CD4-positive, alpha-beta T cell treated with Interleukin-6 for 4 hours (primary cell): ENCODE measurements around the gene SHF.

Experiments used
- DNase-seq: peaks from one replicate; pipeline ENCODE4 v3.0.0-alpha.2; 2020; ENCODE audit warnings: mixed read lengths

SHF gene

DNA sequence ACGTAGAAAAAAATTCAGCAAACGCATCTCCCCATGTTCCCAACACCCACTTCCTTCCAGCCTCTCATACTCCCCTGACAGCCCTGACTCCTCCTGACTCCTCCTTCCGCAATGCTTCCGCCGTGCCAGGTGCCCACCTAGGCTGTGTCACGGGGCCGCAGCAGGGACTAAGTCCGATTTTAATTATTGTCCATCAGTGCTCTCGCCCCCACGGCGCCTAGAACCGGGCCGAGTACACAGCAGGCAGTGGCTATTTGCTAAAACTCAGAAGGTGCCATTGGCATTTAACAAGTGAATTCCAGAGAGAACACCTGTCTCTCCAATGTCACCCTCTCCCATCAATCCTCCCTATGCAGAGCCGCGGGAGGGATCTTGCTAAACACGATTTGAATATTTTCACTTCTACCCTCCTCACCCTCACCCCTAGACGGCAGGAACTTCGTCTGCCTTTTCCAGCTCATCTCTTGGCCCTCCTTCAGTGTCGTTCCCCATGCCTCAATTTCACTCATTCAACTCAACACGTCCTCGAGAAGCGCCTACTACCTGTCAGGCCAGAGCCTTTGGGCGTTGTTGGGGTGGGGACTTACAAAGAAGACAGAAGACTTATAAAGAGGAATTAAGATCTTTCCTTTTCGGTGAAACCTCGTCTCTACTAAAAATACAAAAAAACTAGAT is 11.5 kb upstream of the SHF start:
- peak; percentile 44 for DNase-seq

DNA sequence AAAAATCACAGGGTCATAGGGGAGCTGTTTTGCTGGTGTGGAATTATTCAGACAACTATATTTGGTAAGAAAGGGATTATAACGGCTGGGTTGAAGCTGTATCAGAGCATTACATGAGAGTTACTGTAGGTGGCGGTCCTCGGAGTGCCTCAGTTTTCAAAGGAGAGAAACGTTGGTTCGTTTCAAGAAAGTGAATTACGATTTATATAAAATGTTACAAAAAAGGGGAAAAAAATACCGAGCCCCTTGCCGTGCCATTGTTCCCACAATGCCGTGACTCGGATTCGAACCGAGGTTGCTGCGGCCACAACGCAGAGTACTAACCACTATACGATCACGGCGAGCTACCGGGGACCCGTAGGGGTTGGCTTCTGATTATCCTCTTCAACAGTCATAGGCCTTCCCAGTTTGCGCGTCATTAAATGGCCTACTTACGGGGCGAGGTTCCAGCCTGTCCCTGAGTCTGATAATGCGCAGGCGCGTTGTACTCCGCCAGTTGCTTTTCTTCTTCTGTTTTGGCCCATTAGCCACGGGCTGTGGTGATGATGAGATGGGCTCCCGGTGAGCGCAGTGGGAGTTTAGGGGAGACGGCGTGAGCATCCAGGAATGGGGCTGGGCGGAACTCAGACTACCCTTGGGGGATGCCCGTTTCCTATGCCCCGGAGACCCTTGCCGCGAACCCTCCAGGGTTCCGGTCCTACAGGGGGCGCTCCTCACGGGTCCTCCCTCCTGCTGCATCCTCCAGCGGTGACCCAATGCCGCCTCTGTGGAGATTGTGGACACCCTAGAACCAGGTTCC is 10.8 kb upstream of the SHF start:
- DNase-seq: peak; percentile 91

DNA sequence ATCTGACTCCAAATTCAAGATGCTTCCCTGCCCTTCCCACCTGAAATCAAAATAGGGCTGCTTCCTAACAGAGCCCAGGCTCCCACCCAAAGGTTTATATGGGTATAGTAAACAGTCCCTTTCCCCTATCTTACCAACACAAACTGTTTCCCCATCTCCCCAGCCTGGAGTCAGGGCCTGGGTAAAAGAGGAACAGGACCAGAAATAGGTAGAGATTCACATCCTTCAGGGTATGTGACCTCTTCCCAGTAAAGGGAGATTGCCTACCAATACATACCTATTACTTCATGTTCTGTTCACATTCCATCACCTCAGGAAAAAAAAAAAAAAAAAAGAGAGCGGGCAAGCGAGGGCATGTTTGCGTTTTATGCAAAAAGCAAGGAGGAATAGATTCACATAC is 9.7 kb upstream of the SHF start:
- no peak for DNase-seq

DNA sequence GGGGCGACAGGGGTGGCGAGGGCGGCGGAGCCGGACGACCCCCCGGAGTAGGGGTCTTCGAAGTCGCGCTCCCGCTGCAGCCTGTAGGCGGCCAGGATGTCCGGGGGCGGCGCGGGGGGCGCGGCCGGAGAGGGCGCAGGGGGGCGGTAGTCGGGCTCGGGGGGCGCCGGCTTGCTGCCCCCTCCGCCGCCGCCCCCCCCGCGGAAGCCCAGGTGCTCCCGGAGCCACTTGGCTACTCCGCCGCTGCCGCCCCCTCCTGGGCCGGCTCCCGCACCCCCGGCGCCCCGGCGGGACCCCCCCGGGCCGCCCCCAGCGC is 230 bp downstream of the SHF start:
- DNase-seq: no peak

DNA sequence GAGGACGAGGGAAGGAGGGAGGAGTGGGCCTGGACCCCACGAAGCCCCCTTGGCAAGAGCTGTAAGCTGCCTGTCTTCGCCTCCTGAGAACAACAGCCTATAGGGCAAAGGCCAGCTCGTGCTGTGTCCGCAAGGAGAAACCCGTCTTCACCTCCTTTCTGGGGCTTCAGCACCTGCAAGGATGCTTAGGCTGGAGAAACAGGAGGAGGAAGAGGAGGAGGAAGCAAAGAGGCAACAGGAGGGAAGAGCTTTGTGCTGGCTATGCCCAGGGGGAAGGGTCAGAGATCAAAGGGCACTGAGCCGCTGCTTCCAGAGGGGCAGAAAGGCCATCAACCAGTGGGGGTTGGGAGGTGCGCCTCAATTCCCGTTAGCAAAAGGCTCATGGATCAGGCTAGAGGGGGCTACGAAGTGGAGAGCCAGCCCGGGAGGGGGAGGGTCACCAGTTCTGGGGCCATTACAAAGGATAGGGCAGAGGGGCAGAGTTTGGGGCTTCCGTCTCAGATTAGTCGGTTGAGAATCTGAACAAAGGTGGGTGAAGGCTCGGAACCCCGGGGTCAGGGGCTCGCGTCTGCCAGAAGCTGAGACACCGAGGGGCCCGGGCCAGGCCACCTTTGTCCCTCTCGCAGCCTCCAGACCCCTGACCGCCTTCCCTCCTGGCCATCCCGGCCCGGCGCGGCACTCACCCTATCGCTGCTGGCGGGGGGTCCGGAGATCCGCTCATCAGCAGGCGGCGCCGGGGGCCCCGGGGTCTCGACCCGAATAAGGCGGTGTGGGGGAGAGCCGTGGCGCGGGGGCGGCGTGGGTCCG is 792 bp downstream of the SHF start:
- DNase-seq: no peak

DNA sequence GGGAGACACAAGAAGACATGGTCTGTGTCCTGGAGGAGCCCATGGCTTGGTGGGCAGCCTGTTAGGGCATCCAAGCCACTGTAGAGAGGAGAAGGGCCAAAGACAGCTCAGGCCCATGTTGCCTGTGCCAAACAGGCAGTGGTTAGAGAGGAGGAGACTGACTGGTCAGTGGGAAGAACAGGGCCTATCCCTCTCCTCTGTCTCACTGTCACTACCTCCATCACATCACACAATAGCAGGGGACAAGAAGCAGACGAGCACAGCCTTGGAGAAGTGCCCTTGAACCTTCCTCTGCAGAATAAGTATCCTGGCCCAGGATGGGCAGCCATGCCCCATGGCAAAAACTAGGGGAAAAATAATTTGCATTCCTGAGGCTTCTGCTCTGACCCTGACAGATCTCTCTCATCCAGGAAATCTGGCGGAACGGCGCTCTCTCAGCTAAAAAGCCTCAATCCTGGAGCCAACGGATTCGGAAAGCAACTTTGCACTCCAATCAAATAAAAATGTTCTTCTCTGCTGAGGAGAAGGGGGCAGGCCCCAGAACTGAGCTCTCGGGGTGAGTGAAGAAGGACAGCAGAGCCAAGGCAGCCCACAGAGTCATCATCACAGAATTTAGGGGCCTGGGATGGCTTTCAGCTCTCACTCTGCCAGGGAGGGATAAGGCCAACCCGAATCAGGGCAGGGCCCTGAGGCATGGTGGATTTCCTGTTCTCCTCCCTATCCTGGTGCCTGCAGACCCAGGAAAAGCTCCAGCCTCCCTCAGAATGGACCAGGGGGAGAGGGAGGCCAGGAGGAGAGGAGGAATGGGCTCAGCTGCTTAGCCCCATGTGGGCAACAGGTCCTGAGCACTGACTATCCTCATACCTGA is 1.6 kb downstream of the SHF start:
- DNase-seq: no peak

DNA sequence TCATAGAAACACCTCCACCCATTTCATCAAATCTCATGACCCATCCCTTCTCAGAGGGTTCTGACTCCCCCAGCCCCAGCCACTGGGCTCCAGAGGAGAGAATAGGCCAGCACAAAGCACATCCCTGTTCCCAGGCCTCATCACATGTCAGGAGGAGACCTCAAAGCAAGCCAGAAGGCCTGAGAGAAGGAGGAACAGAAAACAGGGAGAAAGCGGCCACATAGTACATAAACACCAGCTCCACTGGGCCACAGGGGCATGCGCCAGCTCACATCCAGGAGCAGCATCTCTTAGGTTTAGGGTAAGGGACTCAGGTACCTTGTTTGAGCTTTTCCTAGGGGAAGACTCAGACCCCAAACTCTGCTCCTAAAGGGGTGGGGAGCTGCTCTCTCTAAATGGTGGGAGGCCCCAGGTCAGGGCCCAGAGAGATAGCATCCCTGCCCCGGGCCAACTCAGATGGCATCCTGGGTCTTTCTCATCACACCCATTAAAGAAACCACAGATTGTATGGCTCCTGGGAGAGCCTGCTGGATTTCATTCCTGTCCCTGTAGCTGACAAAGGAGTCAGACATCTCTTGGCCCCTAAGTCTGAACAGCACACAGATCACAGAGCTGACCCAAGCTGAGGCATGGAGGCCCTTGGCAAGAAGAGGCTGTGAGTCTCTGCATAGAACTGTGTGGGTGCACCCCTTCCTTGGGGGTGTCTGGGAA is 2.5 kb downstream of the SHF start:
- no peak for DNase-seq

DNA sequence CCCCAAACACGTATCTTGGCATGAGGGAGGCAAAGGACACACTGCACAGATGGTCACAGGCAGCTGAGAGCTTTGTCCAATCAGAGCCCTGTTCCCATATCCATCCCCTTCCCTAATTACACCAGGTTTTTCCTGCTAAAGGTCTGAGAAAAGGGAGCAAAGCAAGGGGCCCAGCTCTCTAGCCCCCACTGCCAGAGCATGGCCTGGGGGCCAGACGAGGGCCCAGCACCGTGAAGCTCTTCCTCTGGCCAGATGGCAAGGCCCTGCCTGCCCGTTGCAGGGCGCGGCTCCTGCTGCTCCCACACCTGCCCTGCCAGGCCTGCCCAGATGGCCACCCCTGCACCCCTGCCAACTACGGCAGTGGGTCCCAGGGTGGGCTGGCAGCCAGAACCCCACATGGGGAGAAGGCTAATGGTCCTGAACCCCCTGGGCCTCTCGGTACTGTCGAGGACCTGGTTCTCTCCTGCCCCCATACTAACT is 3.2 kb downstream of the SHF start:
- no peak for DNase-seq

DNA sequence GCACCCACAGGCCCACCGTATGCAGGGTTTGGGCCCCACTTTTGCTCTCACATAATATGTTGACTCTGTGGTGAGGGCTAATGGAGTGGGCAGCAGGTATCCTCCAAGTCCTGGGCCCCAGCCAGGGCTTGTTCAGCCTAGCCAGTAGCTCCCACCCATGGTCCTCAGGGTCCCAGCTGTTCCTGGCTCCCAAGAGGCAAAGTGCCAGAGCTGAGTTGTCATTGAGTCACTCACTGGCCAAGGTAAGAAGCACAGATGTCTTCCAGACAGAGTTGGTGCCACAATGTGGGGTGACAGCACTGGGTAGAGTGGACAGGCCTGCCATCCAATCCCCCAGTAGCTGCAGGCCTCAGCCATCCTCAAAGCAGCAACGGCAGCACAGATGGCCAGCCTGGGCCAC is 4.3 kb downstream of the SHF start:
- no peak for DNase-seq

DNA sequence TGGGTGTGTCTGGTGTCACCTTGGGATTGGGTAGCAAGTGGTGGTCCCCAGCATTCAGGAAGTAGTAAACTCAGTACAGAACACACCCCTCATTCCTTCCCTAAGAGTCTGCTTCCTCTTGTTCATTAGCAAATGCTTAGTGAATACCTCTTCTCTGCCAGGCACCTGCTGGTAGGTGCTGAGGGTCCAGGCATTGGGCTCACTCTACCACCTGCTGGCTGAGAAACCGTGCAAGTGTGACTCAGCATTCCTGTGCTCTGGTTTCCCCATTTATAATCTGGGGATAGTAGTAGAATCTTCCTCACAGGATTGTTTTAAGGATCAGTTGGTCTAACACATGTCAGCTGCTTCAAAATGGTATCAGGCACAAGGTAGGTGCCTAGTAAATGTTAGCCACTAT is 4.8 kb downstream of the SHF start:
- DNase-seq: no peak

DNA sequence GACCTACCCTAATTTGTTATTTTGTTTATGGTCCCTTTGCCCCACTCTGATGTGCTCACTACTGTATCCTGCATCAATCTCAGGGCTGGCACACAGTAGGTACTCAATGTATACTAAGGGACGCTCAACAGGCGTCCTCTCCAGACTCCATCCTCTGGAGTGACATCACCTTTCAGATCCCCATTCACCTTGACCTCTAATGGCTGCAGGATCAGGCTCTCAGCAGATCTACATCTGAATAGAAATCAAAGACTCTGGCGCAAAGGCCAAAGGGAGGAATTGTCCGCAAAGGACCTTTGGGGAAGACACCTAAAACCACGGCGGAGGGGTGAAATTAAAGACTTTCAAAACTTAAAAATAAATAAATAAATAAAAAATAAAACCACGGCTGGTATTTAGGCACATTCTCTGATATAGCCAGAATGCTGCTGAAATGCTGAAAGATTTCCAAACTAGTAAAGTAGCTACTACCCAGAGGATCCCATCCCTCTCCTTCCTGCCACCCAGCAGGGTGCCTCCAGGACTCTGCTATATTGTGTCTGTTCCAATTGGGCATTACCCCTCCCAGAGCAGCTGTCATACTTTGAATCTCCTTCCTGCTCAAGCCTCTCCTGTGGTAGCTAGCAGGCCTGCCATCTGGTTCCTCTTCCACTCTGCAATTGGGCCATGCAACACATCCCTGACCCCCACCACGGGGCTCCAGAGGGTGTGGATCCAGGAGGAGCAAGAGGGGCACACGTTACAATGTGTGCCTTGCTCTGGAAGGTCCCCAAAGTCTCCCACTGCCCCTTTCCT is 6.1 kb downstream of the SHF start:
- no peak for DNase-seq

DNA sequence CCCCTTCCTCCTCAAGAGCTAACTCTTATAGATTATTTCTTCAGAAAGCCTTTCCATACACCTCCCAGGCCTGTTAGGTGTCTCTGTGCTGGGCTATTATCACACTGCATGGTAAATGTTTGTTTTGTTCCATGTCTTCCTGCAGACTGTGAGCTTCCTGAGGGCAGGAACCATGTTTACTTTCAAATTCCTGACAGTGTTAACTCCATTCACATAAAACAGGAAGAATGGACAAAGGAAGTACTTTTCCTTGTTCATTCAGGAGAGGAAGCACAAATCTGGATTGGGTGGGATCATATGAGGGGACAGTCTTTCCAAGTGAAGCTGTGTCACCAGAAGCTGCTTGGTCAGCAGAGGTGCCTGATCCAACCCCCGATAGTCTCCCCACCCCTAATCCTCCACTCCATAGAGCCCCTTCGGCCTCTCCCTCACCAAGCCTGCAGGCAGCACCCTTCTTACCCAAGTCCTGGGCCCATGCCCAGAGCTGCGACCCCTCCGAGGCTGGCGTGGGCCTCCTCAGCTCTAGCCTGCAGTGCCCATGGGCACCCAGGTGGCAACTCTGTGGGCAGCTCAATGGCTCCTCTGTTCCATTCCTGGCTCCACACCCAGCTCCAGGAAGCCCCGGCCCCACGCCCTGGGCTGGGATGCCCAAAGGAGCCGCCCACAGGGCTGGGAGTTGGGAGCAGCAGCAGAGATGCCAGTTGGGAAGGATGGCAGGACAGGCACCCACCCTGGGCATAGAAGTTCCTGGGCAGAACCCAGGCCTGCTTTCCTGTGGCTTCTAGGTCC is 6.9 kb downstream of the SHF start:
- no peak for DNase-seq

DNA sequence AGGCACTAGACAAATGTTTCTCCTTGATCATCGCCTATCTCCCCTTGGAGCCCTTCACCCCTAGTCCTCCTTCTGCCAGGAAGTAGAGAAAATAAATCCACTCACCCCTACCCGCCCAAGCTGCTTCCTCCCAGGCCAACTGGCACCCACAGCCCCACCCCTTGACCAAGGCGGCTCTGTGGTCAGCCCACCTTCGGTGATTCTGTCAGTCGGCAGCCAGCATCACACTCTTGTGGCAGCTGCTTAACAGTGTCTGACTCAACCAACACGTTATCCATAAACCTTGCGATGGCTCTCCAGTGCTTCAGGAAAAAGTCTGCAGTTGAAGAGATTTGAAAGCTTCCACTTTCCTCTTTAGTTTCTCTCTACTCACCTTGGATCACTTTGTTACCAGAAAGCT is 7.6 kb downstream of the SHF start:
- no peak for DNase-seq

DNA sequence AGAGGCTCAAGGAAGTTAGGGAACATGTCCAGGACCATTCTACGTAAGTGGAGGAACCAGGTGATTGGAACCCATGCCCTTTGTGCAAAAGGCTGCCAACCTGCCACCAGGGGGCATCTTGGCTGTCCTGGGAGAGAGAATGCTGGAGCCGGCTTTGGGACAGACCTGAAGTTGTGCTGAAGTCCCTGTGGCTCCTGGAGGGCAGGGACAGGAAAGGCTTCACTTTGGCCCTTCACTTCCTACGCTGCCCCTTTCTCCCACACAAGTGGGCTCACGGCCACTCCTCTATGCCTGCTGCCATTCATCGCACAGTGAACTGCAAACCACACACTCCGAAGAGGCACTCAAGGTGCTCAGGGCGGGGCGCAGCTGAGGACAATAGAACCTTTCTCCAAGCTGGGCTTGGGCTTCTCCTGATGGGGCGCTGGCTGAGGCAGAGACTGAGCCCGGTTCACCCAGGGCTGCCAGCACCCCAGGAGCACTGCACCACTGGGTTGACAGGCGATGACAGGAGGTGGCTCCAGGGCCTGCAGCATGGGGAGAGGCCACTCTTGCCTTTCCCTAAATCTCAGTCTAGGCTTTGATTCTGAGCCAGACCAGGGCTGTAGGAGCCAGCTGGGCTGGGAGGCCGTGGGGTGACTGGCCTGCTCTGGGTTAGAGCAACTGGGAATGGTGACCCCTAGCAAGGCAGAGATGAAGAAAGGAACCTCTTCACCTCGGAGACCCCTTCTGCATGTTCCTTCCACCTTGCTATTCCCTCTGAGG is 8.4 kb downstream of the SHF start:
- DNase-seq: peak; percentile 79

DNA sequence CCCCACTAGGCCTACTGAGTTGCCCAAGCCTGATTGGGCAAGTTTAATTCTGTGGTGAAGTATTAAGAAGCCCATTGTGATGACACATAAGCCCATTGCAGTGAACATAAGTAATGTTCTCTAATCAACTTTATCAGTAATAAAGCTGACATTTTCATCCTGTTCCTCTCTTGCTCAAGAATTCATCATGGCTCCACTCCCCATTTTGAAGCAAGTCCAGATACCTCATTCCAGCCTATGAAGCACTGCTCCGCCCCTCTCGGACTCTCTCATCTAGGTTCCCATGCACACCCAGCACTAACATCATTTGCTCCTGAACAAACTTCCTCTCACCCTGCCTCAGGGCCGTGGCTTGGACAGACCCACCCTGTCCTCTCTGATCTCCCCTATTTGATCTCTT is 10.5 kb downstream of the SHF start:
- no peak for DNase-seq

DNA sequence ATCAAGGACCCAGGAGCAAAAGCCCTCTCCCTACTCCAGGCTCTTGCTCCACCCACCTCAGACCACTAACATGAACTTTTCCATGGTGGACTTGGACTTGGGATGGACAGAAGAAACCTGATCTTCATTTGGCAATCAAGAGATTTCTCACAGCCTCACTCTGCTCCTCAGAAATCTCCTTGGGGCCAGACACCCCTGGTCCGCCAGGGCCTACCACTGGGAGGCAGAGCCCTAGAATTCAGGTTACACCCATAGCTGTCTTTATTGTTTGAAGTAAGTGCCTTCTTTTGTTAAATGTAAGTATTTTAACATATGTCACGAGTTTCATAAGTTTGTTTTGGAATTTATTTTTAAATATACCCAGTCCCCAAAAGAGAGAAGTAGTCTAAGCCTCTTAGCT is 13.2 kb downstream of the SHF start:
- no peak for DNase-seq

DNA sequence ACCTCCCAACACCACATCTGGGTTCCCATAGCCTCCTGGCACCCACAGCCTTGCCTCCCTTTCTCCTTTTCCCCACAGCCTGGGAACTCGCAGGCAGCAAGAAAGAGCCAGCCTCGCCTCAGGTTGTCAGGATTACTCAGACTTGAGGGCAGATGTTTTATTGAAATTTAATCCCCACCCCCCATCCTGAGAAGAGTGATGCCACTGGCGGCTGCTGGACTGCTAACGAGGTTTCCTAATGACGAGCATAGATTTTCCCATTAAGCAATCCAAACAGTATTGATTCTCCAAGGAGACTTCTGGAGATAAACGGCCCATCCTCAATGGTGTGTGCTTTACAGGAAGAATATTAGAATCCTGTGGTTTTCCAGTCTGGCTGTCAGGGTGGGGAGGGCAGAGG is 13.7 kb downstream of the SHF start:
- no peak for DNase-seq

DNA sequence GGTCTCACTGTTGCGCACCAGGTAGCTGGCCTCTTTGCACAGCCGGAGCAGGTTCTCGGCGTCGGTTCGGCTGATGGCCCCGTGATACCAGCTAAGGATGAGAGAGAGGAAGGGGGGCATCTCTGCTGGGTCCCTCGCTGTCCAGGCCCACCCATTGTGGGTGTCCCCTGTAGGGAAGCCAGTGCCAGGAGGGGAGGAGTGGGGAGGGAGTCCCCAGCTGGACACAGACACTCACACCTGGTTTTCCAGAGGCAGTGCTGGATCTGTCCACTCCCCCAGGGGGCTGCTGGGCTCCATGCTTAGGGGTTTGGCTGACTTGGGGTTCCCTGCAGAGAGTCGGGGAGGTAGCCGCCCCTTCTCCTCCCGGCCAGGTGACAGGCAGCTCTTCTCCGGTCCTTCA is 15.9 kb downstream of the SHF start:
- no peak for DNase-seq

DNA sequence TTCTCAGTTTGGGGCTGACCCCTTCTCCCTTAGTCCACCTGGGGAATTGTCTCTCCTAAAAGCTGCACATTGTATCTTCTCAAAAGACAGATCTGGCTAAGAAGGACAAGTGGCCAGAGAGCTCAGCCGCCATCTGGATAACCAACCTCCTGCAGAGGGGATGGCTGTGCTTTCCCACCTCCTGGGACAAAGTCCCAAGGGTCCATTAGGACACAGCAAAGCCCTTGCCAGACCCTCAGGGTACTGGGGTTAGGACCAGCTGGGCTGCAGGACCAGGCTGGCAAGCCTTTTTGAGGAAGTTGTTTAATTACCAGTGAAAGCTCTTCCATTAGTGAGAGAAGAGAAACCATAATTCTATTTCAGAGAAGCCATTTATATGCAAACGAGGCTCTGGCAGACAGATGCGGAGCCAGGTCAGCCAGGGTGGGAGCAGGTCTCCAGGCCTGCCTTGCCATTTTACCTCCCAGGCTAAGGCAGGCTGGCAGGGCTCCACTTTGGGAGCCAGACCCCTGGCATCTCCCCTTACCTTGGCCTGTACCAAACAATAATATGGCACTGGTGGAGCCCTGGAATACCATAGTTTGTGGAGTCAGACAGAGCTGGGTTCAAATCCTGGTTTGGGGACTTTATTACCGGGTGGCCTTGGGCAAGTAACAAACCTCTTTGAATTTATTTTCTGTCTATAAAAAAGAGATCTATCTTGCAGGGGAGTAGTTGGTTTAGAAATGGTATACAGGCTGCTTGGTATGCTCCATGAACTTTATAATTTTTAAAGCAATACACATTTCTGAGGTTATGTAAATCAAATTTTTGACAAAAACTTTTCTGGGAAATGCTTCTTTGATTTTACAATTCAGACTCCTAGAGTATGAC is 17.9 kb downstream of the SHF start:
- DNase-seq: no peak
